Erythroblast (primary cell): ENCODE results near the gene POU2F1.

Experiments
- GATA1 ChIP-seq: IDR thresholded peaks from 2 replicates; pipeline ENCODE4 v1.6.1; 2011; ENCODE audit warnings: low read depth, mild to moderate bottlenecking, control low read depth, low read length, moderate library complexity
- POLR2A ChIP-seq: IDR thresholded peaks from 2 replicates; pipeline ENCODE4 v1.6.1; 2011; ENCODE audit warnings: mild to moderate bottlenecking, low read length

DNA sequence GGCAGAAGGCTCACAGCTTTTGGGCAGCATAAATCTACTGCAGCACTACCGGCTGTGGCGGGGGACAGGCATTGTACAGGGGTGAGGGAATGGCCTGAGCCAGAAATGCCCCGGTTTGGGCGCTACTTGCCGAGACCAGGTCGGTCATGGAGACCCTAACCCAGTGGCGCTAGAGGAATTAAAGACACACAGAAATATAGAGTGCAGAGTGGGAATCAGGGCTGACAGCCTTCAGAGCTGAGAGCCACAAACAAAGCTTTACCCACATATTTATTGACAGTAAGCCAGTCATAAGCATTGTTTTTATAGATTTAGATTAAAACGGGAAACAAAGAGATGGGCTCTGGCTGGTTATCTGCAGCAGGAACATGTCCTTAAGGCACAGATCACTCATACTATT lies 101.8 kb downstream of the POU2F1 start:
- TF ChIP-seq POLR2A (no peak), GATA1 (no peak)
